SK-N-SH treated with all-trans-retinoic acid at 6 μM for 48 hours (cell line): Measurements from ENCODE around the gene STK32A.

Experiments
- CSDC2 ChIP-seq: fragments of 250-450 bp; sonication (Bioruptor Pico); IDR thresholded peaks from 2 replicates; pipeline ENCODE4 v1.5.0; 2020; ENCODE audit warnings: mild to moderate bottlenecking, moderate library complexity
- OSR1 ChIP-seq: fragments of 250-450 bp; sonication (Bioruptor Pico); IDR thresholded peaks from 2 replicates; pipeline ENCODE4 v1.8.0; 2022; ENCODE audit warnings: moderate library complexity, mild to moderate bottlenecking, inconsistent platforms
- PATZ1 ChIP-seq: fragments of 250-450 bp; sonication (Bioruptor Pico); IDR thresholded peaks from 2 replicates; pipeline ENCODE4 v1.8.0; 2020; ENCODE audit warnings: mild to moderate bottlenecking, moderate library complexity, borderline replicate concordance
- PPARA ChIP-seq: fragments of 250-450 bp; sonication (Bioruptor Pico); IDR thresholded peaks from 2 replicates; pipeline ENCODE4 v1.5.0; 2020; ENCODE audit warnings: mild to moderate bottlenecking, borderline replicate concordance
- RARB ChIP-seq: fragments of 250-450 bp; sonication (Bioruptor Pico); IDR thresholded peaks from 2 replicates; pipeline ENCODE4 v1.8.0; 2021; ENCODE audit warnings: mild to moderate bottlenecking, moderate library complexity
- TCF4 ChIP-seq: fragments of 250-450 bp; sonication (Bioruptor Pico); IDR thresholded peaks from 2 replicates; pipeline ENCODE4 v1.8.0; 2021; ENCODE audit warnings: mild to moderate bottlenecking, moderate library complexity, borderline replicate concordance
- TOX ChIP-seq: fragments of 250-450 bp; sonication (Bioruptor Pico); IDR thresholded peaks from 2 replicates; pipeline ENCODE4 v1.8.0; 2021; ENCODE audit warnings: mild to moderate bottlenecking, moderate library complexity, borderline replicate concordance
- ZNF565 ChIP-seq: fragments of 450-650 bp; formaldehyde crosslinking; conservative IDR thresholded peaks from 2 replicates; pipeline ENCODE4 v1.5.0; 2020; ENCODE audit warnings: low read depth, mild to moderate bottlenecking, moderate library complexity
- ZNF70 ChIP-seq: fragments of 450-650 bp; formaldehyde crosslinking; IDR thresholded peaks from 2 replicates; pipeline ENCODE4 v1.5.0; 2020; ENCODE audit warnings: mild to moderate bottlenecking, moderate library complexity
- ZNF8 ChIP-seq: fragments of 450-650 bp; formaldehyde crosslinking; IDR thresholded peaks from 2 replicates; pipeline ENCODE4 v1.5.0; 2020; ENCODE audit warnings: mild to moderate bottlenecking, moderate library complexity

- TF ChIP-seq ZNF70 (CRISPR knock-in tag) = no peak
- no peak for TF ChIP-seq TOX
- TF ChIP-seq PATZ1 (CRISPR knock-in tag) = no peak
- no peak for TF ChIP-seq CSDC2 (CRISPR knock-in tag)
- TF ChIP-seq RARB (CRISPR knock-in tag) = no peak
- no peak for TF ChIP-seq ZNF565 (CRISPR knock-in tag)
- peak; percentile 41; the same call in 1 of the 2 replicates for TF ChIP-seq TCF4
- no peak for TF ChIP-seq ZNF8 (CRISPR knock-in tag)
- TF ChIP-seq PPARA = no peak
- no peak for TF ChIP-seq OSR1 (CRISPR knock-in tag)
Observed at GRCh38 chr5:147410496-147411358, 175.9 kb downstream of the STK32A start.
